DOHH2 (cell line): ENCODE measurements around the gene SLCO2A1.

Source experiments
- H3F3A ChIP-seq: fragments of 200-600 bp; sonication (generic), shearing (Covaris generic); 2 replicates; pipeline ENCODE4 v1.6.0; 2016; ENCODE audit warnings: antibody characterized with exemption, mild to moderate bottlenecking; ENCODE audit not compliant: control insufficient read depth, insufficient read depth
- H3K27ac ChIP-seq: fragments of 200-600 bp; sonication (generic); 2 replicates; pipeline ENCODE4 v1.5.1; 2014; ENCODE audit warnings: low read depth, mild to moderate bottlenecking, low read length, moderate library complexity
- H3K27me3 ChIP-seq: fragments of 200-600 bp; sonication (generic); 2 replicates; pipeline ENCODE4 v1.6.1; 2014; ENCODE audit warnings: mild to moderate bottlenecking, low read length, mixed read lengths; ENCODE audit not compliant: control insufficient read depth
- H3K36me3 ChIP-seq: fragments of 200-600 bp; sonication (generic); 2 replicates; pipeline ENCODE4 v1.6.1; 2014; ENCODE audit warnings: mild to moderate bottlenecking, low read length, moderate library complexity, mixed read lengths; ENCODE audit not compliant: control insufficient read depth
- H3K4me1 ChIP-seq: fragments of 200-600 bp; sonication (generic); 2 replicates; pipeline ENCODE4 v1.6.1; 2014; ENCODE audit warnings: mild to moderate bottlenecking, low read length, mixed read lengths; ENCODE audit not compliant: control insufficient read depth
- H3K4me2 ChIP-seq: fragments of 200-600 bp; sonication (generic); 2 replicates; pipeline ENCODE4 v1.6.0; 2014; ENCODE audit warnings: mild to moderate bottlenecking, low read length, moderate library complexity
- H3K4me3 ChIP-seq: fragments of 200-600 bp; sonication (generic); 2 replicates; pipeline ENCODE4 v1.5.1; 2014; ENCODE audit warnings: mild to moderate bottlenecking, low read length, mixed read lengths
- H3K79me2 ChIP-seq: fragments of 200-600 bp; sonication (generic); 2 replicates; pipeline ENCODE4 v1.6.1; 2014; ENCODE audit warnings: mild to moderate bottlenecking, low read length, mixed read lengths; ENCODE audit not compliant: control insufficient read depth
- H3K9me2 ChIP-seq: fragments of 200-600 bp; sonication (generic); replicated peaks from 2 replicates; pipeline ENCODE4 v1.6.1; 2014; ENCODE audit warnings: mild to moderate bottlenecking, low read length, mixed read lengths; ENCODE audit not compliant: control insufficient read depth
- H3K9me3 ChIP-seq: fragments of 200-600 bp; sonication (generic); 2 replicates; pipeline ENCODE4 v1.6.1; 2014; ENCODE audit warnings: antibody characterized with exemption, low read length, mixed read lengths; ENCODE audit not compliant: control insufficient read depth, insufficient read depth
- H4K20me1 ChIP-seq: fragments of 200-600 bp; sonication (generic); 2 replicates; pipeline ENCODE4 v1.6.0; 2014; ENCODE audit warnings: low read depth, mild to moderate bottlenecking, antibody characterized with exemption, low read length, moderate library complexity; ENCODE audit not compliant: control insufficient read depth, insufficient read depth
- EZH2phosphoT487 ChIP-seq: fragments of 200-600 bp; sonication (generic); IDR thresholded peaks from 2 replicates; pipeline ENCODE4 v1.6.1; 2017; ENCODE audit warnings: borderline replicate concordance, mild to moderate bottlenecking, antibody characterized with exemption, low read length, moderate library complexity, mixed read lengths
- TF ChIP-seq, protein P1 (sequence below): fragments of 200-600 bp; sonication (generic); IDR thresholded peaks from one replicate; pipeline ENCODE4 v1.5.1; 2014; ENCODE audit warnings: antibody characterized with exemption, mild to moderate bottlenecking, low read depth, low read length; ENCODE audit not compliant: poor library complexity, severe bottlenecking

The SLCO2A1 gene

DNA sequence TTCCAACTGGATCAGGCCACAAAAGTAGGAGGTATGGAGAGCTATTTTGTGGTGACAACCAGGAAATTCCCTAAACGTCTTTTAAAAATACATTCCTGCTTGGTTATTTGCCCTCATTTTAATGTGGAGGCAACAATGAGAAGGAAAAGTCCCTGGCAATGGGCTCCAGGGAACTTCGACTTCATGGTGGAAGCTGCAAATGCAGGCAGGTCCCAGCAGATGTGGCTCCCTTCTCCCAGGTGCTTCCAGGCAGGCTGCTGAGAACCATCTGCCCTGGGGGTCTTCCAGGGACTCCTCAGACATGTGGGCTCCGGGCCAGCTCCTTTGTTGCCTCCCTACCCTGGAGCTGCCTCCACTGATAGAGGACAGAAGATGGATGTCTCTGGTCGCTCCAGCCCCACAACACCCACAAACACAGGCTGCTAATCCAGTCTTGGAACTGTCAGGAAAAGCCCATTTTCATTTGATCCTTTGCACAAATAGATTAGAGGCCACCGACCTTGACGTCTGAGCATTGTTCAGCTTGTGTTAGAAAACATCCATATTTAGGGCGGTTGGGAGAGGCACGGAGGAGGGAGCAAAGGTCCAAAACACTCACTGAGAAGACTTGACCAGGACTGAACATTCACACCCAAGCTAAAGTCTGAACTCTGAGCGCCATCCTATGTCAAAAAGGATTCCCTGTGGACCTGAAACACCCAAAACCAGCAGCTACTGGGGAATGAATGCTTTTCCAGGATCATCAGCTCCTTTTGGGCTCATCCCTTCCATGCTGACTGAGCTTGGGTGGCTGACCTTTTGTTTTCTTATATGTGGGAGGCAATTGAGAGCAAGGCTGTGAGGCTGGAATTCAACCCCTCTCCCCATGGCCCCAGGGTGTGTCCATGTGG, 30.2 kb upstream of the SLCO2A1 start:
- no peaks in the 10 kb centered on the region for H3F3A ChIP-seq
- H3K9me3 ChIP-seq: no peaks in the 10 kb centered on the region
- no peaks in the 10 kb centered on the region for H3K79me2 ChIP-seq
- H3K27ac ChIP-seq: no peak overlapping the region
- H3K9me2 ChIP-seq: no peaks in the 10 kb centered on the region
- no peak overlapping the region for H3K4me2 ChIP-seq
- H3K27me3 ChIP-seq: no peaks in the 10 kb centered on the region
- H3K4me3 ChIP-seq: no peak overlapping the region
- TF ChIP-seq, protein P1, sequence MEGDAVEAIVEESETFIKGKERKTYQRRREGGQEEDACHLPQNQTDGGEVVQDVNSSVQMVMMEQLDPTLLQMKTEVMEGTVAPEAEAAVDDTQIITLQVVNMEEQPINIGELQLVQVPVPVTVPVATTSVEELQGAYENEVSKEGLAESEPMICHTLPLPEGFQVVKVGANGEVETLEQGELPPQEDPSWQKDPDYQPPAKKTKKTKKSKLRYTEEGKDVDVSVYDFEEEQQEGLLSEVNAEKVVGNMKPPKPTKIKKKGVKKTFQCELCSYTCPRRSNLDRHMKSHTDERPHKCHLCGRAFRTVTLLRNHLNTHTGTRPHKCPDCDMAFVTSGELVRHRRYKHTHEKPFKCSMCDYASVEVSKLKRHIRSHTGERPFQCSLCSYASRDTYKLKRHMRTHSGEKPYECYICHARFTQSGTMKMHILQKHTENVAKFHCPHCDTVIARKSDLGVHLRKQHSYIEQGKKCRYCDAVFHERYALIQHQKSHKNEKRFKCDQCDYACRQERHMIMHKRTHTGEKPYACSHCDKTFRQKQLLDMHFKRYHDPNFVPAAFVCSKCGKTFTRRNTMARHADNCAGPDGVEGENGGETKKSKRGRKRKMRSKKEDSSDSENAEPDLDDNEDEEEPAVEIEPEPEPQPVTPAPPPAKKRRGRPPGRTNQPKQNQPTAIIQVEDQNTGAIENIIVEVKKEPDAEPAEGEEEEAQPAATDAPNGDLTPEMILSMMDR: no peak
- TF ChIP-seq EZH2phosphoT487: no peak
- H3K4me1 ChIP-seq: no peaks in the 10 kb centered on the region
- H3K36me3 ChIP-seq: no peaks in the 10 kb centered on the region
- H4K20me1 ChIP-seq: no peaks in the 10 kb centered on the region

DNA sequence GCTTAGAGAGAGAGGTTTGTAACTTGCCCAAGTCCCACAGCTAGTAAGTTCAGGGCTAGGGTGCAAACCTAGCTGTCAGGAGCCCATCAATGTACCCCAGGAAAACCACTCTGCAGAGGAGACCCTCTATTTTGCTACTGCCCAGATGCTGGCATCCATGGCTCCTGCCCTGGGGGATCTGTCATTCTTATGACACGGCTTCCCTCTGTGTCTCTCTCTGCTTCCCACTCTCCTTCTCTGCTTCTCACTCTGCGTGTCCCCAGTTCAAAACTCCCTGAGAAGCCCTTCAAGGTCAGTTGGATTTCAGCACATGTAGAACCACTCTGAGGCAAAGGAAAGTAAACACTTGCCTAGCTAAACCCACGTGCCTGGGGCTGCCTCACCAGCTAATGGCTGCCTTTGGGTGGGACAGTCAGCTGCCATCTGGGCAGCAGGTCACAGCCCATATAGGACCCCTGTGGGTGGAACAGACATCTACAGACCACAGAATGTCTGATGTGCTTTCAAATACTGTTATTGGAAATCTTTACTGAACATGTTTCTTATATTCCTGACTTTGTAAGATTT, 29.4 kb upstream of the SLCO2A1 start:
- no peak overlapping the region for H3K4me2 ChIP-seq
- TF ChIP-seq EZH2phosphoT487: no peak
- TF ChIP-seq, protein P1: no peak
- no peak overlapping the region for H3K27ac ChIP-seq

DNA sequence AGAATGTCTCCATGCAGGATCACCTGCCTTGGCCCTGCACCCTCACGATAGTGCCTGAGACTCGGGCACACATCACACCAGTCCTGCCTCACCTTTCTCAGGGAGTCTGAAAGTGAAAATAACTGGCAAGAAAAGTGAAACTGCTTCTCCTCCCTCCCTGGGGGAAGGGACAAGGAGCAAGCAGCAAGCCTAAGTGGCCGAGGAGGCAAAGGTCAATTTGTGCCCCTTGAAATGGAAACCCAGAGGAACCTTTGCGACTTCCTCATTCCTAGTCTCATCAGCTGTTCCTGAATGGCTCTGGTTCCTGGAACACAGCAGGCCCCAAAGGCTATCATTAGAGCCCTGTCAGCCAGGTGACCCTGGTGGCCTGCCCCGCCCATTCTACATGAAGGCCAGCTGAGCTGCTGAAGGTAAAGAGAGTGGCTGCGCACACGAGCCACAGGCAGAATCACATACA, 28.0 kb upstream of the SLCO2A1 start:
- Histone ChIP-seq H3K27me3 (no peaks in the 10 kb centered on the region), H3K9me2 (no peaks in the 10 kb centered on the region), H3K4me1 (no peaks in the 10 kb centered on the region), H3K4me2 (no peak overlapping the region), H4K20me1 (no peaks in the 10 kb centered on the region), H3K79me2 (no peaks in the 10 kb centered on the region), H3K4me3 (no peak overlapping the region), H3K9me3 (no peaks in the 10 kb centered on the region), H3K27ac (no peak overlapping the region), H3K36me3 (no peaks in the 10 kb centered on the region), H3F3A (no peaks in the 10 kb centered on the region)
- TF ChIP-seq, protein P1: no peak
- no peak for TF ChIP-seq EZH2phosphoT487

More for the DNA sequence above, 29.4 kb upstream of the SLCO2A1 start:
- Histone ChIP-seq H3K4me3 (no peak overlapping the region), H3K4me1 (no peaks in the 10 kb centered on the region), H3K27me3 (no peaks in the 10 kb centered on the region), H3K79me2 (no peaks in the 10 kb centered on the region), H3K9me3 (no peaks in the 10 kb centered on the region), H4K20me1 (no peaks in the 10 kb centered on the region), H3F3A (no peaks in the 10 kb centered on the region), H3K36me3 (no peaks in the 10 kb centered on the region), H3K9me2 (no peaks in the 10 kb centered on the region)
